Measurements from ENCODE around the gene B3GNT7. TPM values are rescaled to one million over a fixed set of nuclear protein-coding genes. Genes with fewer than 3 reads are reported as not detected.

The B3GNT7 gene
- total RNA-seq, 2 donors from 2014 or later, result 244 to 258 TPM

DNA sequence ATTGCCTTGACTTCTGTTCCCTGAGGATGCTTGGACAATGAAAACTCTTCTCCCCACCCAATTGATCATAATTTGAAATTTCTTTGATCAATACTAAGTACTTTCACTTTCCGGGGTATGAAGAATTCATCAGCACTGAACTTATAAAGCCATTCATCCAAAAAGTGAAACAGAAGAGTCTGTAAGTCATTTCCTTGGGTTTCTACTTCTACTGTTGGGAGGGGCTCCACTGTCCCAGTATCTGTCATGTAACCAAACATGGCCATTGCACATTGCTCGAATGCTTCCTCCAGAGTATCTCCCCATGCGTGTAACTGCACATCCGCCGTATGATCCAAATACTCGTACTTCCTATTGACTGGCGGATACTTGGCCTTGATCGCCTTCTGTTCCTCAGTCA is 38.5 kb downstream of the B3GNT7 start:
- Histone ChIP-seq H3K4me1 (no peaks in the 10 kb centered on the region), H3K4me3 (no peak overlapping the region), H3K9me3 (no peaks in the 10 kb centered on the region), H3K27me3 (no peaks in the 10 kb centered on the region), H3K36me3 (no peaks in the 10 kb centered on the region), H3K9ac (ENCODE audit: low read depth in 2 of 2, low read length in 2 of 2) (no peak overlapping the region), H3K27ac (no peak overlapping the region)
- no peak for DNase-seq
- intact Hi-C loops (cut with DNase I), result no loop called here
- TF ChIP-seq, protein P1, sequence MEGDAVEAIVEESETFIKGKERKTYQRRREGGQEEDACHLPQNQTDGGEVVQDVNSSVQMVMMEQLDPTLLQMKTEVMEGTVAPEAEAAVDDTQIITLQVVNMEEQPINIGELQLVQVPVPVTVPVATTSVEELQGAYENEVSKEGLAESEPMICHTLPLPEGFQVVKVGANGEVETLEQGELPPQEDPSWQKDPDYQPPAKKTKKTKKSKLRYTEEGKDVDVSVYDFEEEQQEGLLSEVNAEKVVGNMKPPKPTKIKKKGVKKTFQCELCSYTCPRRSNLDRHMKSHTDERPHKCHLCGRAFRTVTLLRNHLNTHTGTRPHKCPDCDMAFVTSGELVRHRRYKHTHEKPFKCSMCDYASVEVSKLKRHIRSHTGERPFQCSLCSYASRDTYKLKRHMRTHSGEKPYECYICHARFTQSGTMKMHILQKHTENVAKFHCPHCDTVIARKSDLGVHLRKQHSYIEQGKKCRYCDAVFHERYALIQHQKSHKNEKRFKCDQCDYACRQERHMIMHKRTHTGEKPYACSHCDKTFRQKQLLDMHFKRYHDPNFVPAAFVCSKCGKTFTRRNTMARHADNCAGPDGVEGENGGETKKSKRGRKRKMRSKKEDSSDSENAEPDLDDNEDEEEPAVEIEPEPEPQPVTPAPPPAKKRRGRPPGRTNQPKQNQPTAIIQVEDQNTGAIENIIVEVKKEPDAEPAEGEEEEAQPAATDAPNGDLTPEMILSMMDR (IDR thresholded peaks at IDR 0.05), result no peak

GRCh38 chr2:231436957-231437356 is 41.4 kb downstream of the B3GNT7 start:
- intact Hi-C loops (cut with DNase I), result no loop called here
- H3K9ac ChIP-seq (ENCODE audit: low read depth in 2 of 2, low read length in 2 of 2), result no peak overlapping the region
- H3K4me1 ChIP-seq, result no peaks in the 10 kb centered on the region
- DNase-seq, result no peak
- no peak overlapping the region for H3K4me3 ChIP-seq
- no peaks in the 10 kb centered on the region for H3K27me3 ChIP-seq
- TF ChIP-seq, protein P1 (IDR thresholded peaks at IDR 0.05), result no peak
- H3K36me3 ChIP-seq, result no peaks in the 10 kb centered on the region
- no peaks in the 10 kb centered on the region for H3K9me3 ChIP-seq
- H3K27ac ChIP-seq, result no peak overlapping the region

DNA sequence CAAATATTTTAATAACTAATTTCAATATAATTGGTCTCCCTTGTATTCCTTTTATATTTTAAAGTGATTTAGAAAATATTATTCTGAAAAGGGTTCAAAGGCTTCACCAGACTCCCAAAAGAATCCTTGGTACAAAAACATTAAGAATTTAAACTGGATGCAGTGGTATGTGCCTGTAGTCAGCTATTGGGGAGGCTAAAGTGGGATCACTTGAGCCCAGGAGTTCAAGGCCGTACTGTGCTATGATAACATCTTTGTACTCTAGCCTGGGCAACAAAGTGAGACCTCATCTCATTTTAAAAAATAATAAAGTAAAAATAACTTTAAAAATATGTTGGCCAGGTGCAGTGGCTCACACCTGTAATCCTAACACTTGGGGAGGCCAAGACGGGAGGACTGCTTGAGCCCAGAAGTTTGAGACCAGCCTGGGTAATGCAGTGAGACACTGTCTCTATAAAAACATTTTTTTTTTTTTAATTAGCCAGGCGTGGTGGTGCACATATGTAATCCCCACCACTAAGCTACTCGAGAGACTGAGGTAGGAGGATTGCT is 54.1 kb downstream of the B3GNT7 start:
- no peaks in the 10 kb centered on the region for H3K9me3 ChIP-seq
- DNase-seq, result no peak
- H3K4me3 ChIP-seq, result no peak overlapping the region
- no peaks in the 10 kb centered on the region for H3K4me1 ChIP-seq
- intact Hi-C loops (cut with DNase I), result loop anchor here (5.0 kb wide), 2 partner anchors 222 to 342 kb away; no protein-coding TSS in a partner anchor
- TF ChIP-seq, protein P1 (IDR thresholded peaks at IDR 0.05), result no peak
- H3K27ac ChIP-seq, result no peak overlapping the region
- H3K36me3 ChIP-seq, result peaks cover 6% of the 10 kb centered on the region
- no peaks in the 10 kb centered on the region for H3K27me3 ChIP-seq
- no peak overlapping the region for H3K9ac ChIP-seq (ENCODE audit: low read depth in 2 of 2, low read length in 2 of 2)

- H3K9ac ChIP-seq (ENCODE audit: low read depth in 2 of 2, low read length in 2 of 2), result no peak overlapping the region
- TF ChIP-seq, protein P1 (IDR thresholded peaks at IDR 0.05), result no peak
Measured at GRCh38 chr2:231450548-231450989, 55.1 kb downstream of the B3GNT7 start.

More at GRCh38 chr2:231450548-231450989, 55.1 kb downstream of the B3GNT7 start:
- DNase-seq, result no peak
- H3K36me3 ChIP-seq, result peaks cover 14% of the 10 kb centered on the region
- H3K27ac ChIP-seq, result no peak overlapping the region
- no peaks in the 10 kb centered on the region for H3K9me3 ChIP-seq
- intact Hi-C loops (cut with DNase I), result loop anchor here (5.0 kb wide), 2 partner anchors 223 to 343 kb away; no protein-coding TSS in a partner anchor
- no peaks in the 10 kb centered on the region for H3K27me3 ChIP-seq
- H3K4me3 ChIP-seq, result no peak overlapping the region
- H3K4me1 ChIP-seq, result no peaks in the 10 kb centered on the region

Small RNAs within 50 kb of the gene (microRNA-seq; reads per million reads assigned to microRNA genes)
- not detected for gene MIR4777

Other genes with a start within 250 kb of the B3GNT7 start
- 10 to 100 TPM in 1 of 2 donors, 1 to 10 TPM in 1; 9.8 to 17.2 TPM for gene ARMC9, start 197.1 kb upstream of the B3GNT7 start, total RNA-seq
- gene NCL, start 68.8 kb downstream of the B3GNT7 start, total RNA-seq, result 100 to 1,000 TPM; 309 to 534 TPM
- under 1 TPM; 0.30 to 0.45 TPM for gene NMUR1, start 134.7 kb downstream of the B3GNT7 start, total RNA-seq
- not detected for gene TEX44, start 197.2 kb downstream of the B3GNT7 start, total RNA-seq

All from colonic mucosa (tissue), 4 donors.